GM18520 (cell line): Measurements from ENCODE around the gene RPTOR.

Experiments
- ATAC-seq: cut with Tn5 transposase; IDR thresholded peaks from one replicate; pipeline ENCODE4 v1.9.1; 2021; ENCODE audit not compliant: unreplicated experiment

The RPTOR gene

DNA sequence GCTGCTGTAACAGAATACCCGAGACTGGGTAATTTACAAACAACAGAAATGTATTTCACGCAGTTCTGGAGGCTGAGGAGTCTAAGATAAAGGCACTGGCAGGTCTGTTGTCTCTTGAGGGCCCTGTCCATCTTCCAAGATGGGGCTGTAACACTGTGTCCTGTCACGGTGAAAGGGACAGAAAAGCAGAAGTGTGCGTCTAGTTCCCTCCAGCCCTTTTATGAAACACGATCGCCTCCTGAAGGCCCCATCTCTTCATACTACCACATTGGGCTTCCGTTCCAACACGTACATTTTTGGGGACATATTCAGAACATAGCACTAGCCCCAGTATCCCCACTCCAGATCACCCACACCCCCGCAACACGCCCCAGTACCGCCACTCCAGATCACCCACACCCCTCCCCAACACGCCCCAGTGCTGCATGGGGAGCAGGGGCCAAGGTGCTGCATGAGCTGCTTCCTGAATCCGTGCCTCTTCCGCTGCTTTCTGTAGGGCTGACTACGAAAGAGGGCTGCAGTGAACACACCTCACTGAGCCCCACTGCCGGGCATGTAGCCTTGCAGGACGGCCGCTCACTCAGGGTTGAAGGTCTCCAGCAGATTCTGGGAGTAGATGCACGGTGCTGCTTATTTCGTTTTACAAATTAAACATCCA, 91.9 kb downstream of the RPTOR start:
- no peak for ATAC-seq

DNA sequence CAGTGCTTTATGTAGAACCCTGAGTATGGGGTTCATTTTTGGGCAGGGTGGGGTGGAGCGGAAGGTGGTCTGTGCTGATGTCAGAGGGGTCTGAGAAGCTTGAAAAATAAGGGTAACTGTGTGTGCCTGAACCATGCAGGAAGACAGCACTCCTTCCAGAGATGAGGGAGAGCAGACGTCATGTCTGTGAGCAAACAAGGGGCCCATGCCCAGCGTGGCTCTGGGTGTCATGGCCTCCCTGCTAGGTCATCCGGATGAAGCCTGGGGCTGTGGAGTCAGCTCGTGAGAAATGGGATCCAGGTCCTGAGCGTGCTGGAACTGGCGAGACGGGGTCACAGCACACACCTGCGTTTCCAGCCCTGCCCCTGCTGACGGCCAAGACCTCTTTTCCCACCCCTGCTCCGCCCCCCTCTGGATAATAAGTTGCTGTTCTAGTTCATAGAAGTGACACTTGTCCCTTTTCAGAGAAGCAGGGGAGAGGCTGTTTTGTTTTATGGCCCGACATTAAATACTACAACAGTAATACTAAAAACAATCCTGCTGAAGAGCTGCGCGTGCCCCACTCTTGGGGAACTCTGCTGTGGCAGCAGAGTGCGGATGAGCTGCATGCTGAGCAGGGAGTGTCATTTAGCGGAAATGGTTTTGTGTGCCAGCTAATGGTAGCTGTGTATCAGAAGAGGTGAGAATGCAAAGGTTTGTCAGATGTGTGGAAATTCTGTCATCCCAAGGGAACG, 92.6 kb downstream of the RPTOR start:
- no peak for ATAC-seq

DNA sequence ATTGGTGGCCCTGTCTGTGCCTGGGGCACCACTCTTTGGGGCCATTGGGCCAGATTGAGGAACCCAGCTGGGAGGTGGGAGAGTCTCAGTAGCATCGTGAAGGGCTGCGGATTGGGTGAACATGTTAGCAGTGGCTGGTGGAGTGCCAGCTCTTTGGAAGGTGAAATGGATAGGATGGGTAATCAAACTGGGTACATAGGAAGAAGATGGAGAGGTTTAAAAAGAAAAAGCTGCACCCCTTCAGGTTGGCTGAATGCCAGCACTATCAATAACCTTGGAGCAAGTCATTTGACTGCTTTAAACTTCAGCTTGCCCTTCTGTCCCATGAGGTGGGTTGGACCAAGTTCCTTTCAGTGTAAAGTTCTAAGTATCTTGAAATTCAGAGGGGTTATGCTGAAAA, 95.0 kb downstream of the RPTOR start:
- ATAC-seq: no peak

GRCh38 chr17:80640366-80641084, 95.9 kb downstream of the RPTOR start:
- no peak for ATAC-seq

GRCh38 chr17:80643326-80644099, 98.9 kb downstream of the RPTOR start:
- ATAC-seq: no peak

DNA sequence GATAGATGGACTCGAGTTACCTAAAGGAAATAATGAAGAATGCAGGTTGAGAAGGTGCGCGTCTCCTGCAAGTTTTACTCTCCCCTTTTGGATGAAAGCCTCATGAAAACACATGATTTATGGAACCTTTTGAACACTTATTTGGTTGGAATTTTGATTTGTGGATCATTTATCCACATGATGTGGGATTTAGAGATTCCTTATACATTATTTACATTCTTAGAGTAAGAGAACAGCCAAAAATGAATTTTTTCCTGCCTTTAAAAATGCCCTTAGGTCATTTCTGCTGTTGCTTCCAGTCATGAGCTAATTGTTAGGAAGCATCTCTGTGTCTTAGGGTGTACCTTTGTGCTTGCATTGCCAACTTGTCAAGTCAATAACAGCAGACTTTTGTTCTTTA, 99.9 kb downstream of the RPTOR start:
- ATAC-seq: no peak

DNA sequence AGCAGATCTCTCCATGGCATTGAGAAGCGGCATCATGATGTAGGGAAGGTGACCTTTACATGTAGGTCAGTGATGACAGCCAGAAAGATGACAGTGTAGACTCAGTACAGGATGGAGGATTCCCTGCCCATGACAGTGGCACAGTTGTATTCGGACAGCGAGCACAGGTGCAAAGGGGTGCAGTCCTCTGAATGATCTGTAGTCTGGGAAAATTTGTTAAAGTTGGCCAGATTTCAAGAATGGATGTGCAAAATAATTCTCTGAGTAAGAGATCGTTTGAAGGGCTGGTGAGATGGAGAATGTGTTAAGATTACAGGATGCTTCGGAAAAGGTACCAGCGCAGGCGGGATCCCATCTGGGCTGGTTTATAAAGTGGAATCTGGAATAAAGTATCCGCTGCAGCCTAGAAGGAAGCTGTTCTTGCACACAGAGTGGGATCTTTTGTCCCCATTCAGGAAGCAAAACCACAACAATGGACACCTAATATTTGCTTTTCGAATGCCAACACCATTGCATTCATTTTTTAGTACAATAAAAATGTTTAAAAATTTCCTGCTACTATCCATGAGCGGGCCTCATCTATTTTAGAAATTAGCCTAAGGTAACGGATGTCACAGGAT, 101.2 kb downstream of the RPTOR start:
- no peak for ATAC-seq

DNA sequence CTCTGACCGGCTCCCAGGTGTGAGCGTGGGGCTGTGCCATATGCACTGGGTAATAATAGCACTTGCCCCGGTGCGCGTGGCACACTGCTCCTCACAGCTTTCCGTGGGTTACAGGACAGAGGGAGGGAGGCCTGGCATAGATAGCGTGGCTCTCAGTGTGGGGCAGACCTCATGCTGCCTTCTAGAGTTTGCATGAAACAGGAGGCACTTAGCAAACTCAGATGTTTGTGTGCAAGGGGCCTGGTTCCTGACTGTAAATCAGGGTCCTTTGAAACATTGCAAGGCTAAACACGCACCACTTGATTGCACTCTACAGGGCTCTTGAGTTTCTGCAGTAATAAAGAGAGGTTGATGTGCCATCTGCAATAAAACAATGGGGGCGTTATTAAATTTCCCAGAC, 101.7 kb downstream of the RPTOR start:
- ATAC-seq: no peak

DNA sequence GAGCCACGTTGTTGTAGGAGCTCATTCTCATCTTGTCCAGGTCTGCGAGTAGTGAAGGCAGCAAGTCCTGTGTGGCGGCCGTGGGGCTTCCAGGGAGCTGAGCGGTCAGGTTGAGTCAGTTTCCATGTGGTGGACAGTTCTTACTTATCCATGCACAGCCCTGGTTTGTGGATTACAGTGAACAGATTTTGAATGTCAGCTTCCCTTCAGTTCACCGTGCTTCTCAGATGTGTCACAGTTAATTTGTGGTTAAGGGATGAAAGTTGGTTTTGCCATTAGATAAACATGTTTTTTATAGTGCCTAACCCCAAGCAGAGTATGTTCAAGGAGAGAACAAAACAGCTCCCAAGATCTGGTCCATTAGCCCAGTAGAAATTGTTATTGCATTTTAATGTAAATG, 103.1 kb downstream of the RPTOR start:
- ATAC-seq: no peak

- ATAC-seq: no peak
Observed at GRCh38 chr17:80649200-80649644, 104.6 kb downstream of the RPTOR start.

DNA sequence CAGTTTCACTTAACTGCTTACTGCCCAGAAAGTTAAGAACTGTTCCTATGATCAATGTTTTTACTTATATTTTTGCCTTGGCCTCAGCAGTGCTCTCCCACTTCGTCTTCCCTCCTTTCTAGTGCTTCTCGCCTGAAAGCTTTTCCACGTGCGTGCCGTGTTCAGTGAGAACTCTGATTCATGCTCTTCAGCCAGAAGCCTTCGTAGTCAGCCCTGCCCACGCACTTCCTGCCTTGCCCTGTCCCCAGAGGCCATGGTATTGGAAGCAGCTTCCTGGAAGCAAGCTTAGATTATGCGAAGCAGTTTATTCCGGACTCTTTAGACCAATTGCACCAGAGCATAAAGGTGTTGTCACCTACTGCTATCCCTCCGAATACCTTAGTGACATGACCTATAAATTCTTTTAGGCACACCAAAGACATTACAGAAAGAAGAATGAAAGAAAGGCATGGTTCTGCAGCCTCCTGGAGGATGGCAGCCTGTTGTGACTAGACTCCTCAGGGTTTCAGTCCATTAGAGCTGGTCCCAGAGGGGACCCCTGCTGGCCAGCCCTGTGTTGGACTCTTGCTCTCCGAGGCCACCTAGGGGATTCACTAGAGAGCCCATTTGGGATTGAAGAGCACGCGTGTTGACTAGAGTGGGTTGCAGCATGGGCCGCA, 105.2 kb downstream of the RPTOR start:
- ATAC-seq: no peak

GRCh38 chr17:80650331-80650672, 105.7 kb downstream of the RPTOR start:
- ATAC-seq: no peak

- ATAC-seq: no peak
Observed at GRCh38 chr17:80650751-80651518, 106.3 kb downstream of the RPTOR start.

GRCh38 chr17:80652756-80653330, 108.2 kb downstream of the RPTOR start:
- ATAC-seq: no peak

- no peak for ATAC-seq
Observed at GRCh38 chr17:80653856-80654255, 109.2 kb downstream of the RPTOR start.

GRCh38 chr17:80655608-80656007, 111.0 kb downstream of the RPTOR start:
- ATAC-seq: no peak

GRCh38 chr17:80656590-80656989, 112.0 kb downstream of the RPTOR start:
- ATAC-seq: peak; percentile 52

DNA sequence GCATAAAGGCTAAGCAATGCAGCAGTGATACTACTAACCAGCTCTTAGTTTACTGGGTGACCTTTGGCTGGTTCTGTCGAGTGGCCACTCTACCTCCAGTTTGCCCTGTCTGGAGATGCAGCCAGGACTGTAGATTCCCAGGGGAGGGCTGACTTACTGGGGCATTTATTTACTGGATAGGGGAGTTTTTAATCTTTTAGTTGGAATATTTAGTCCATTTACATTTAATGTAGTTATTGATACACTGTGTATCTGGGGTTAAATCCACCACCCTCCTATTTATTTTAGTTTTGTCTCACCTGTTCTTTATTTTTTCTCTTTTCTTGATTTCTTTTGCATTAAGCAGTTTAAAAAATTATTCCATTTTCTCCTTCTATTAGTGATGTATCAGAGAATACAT, 112.9 kb downstream of the RPTOR start:
- ATAC-seq: no peak

DNA sequence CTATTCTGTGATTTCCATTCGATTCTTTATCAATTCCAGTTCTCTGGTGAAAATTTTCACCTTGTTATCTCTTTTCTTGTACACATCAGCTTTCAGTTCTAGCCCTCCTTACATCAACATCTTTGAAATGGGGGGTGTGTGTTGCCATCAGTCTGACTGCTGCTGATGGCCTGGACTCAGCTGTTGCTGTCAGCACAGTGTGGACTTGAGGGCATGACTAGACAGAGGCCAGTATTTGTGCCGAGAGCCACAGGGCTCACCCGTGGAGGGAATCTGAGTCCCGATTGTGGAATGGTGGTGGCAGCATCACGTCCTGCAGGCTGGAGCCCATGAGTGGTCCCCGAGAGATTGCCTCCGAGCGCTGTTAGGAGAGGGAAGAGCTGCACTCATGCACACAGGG, 114.2 kb downstream of the RPTOR start:
- no peak for ATAC-seq
